HG02973 (cell line): ENCODE data around the gene HEPN1.
"Not testable (repeated sequence)": the region's sequence is repeated elsewhere in the genome, so short reads cannot be mapped to it uniquely, and the experiment has no call there.

ENCODE experiments used
- ATAC-seq: cut with Tn5 transposase; IDR thresholded peaks from one replicate; pipeline ENCODE4 v1.9.1; 2021; ENCODE audit warnings: moderate library complexity; ENCODE audit not compliant: unreplicated experiment

HEPN1 gene

DNA sequence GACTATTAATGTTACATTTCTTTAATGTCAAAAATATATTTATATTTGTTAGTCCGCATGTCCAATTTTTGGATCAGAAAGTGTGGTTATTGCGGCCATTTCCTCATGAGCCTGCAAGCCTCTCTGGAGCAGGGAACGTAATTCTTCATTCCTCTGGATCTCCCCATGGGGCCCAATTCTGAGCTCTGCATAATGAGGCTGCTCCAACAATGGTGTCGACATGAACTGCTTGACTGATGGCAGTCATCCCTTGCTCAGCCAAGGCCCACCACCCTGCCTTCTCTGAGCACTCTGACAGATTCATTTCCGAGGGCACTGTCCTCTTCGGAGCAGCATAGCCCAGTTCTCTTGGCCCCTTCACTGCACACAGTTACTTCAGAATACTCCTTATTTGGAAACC is 19.9 kb downstream of the HEPN1 start:
- ATAC-seq, result no peak

- peak; percentile 86 for ATAC-seq
Observed at GRCh38 chr11:124941703-124942102, 22.7 kb downstream of the HEPN1 start.

- no peak for ATAC-seq
Observed at GRCh38 chr11:124942466-124943253, 23.6 kb downstream of the HEPN1 start.

DNA sequence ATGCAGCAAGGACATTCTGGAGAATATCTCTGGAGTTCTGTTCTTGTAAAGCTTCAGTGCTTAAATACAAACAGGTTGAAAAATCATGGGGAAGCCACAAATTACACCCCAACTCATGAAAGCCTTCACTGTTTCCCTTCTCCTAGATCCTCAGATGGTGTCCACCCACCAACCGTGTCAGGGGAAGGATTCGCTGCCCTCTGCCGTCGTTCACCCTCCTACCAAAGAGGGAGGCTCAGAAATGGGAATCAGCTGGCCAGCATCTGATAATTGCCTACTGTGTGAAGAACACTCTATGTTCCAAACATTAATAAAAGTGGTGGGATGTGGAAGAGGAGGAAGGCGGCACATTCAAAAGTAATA is 24.2 kb downstream of the HEPN1 start:
- no peak for ATAC-seq

DNA sequence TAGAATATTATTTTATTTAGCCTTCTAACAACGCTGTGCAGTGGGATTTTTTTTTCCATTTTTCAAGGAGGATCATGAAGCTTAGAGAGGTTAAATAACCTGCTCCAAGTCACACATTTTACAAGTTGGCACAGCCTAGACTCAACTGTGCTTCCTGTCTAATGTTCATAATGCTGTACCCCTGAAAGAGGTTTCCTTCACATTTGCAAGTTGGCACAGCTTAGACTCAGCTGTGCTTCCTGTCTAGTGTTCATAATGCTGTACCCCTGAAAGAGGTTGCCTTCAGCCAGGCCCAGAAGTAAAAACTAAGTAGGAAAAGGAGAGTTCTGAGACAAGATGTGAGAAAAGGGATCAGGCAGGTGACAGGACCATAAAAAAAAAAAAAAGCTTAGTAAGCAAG is 24.7 kb downstream of the HEPN1 start:
- no peak for ATAC-seq

DNA sequence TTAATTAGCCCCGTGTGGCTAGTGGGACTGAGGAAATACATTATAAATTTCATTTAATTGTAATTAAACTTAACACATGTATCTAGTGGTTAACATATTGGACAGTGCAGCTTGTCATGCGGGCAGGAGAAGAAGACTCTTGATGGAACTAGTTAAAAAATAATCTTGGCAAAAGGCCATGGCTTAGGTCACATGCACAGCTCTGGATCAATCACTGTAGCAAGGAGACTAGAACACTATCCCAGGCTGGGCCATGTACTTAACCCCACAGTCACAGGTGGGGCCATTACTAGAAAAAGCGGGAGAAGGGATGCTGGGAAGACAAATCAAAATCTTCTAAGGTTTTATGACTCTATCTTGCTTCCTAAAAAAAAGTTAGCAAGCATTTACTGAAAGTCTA is 25.5 kb downstream of the HEPN1 start:
- no peak for ATAC-seq

DNA sequence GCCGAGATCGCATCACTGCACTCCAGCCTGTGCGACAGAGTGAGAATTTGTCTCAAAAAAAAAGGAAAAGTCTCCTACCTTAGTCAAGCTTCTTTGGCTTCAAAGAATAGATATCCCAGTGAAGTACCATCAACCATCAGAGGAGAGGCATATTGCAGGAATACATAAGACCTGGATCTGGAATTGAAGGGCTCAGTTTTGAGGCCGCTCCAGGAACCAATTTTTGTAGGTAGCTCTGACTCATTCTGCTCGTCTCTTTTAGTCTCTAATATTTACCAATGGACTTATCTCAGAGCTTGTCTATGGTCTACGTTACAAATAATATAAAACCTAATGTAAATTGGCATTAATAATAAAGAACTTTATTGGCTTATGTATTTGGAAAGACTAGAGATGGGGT is 26.8 kb downstream of the HEPN1 start:
- ATAC-seq, result no peak

GRCh38 chr11:124946735-124947141 is 27.7 kb downstream of the HEPN1 start:
- ATAC-seq, result no peak

DNA sequence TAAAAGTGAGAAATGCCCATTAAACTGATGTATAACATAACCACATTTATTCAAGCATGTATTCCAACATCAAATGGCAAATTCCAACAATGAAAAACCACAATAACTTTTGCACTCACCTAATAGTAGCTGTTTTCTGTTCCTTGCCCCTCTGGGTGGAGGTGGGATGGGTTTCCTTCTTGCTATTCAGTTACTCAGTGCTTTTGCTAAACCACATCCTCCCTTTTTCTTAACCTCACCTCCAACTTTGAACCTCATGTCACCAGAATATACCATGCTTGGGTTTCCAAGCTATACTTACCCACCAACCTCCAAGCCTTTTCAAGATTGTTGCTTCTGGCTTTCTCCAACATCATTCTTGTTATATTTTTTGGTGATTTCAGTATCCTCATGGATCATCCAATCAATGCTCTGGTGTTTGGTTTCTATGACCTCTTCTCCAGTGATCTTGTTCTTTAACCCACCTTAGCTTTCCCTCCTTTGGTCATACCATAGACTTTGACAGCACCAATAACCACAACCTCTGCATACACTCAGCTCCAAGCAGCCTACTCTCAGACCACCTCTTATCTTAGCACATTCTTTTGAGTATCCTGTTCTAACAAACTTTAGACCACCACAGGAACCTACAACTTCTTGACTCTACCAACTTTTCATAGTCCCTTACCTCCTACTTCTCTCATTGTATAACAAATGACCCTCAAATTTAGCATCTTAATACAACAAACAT is 31.7 kb downstream of the HEPN1 start:
- no peak for ATAC-seq

- ATAC-seq, result no peak
Observed at GRCh38 chr11:124951341-124951740, 32.3 kb downstream of the HEPN1 start.

GRCh38 chr11:124953753-124954589 is 34.9 kb downstream of the HEPN1 start, which contains the start of gene CCDC15:
Gene CCDC15 (plus strand): TSS chr11:124954202. CDS start chr11:124954733, 531 bp downstream.
- ATAC-seq, result peak; percentile 100

- ATAC-seq, result no peak
Observed at GRCh38 chr11:124954590-124954955, 35.5 kb downstream of the HEPN1 start.

- ATAC-seq, result no peak
Observed at GRCh38 chr11:124955035-124955434, 36.0 kb downstream of the HEPN1 start.

DNA sequence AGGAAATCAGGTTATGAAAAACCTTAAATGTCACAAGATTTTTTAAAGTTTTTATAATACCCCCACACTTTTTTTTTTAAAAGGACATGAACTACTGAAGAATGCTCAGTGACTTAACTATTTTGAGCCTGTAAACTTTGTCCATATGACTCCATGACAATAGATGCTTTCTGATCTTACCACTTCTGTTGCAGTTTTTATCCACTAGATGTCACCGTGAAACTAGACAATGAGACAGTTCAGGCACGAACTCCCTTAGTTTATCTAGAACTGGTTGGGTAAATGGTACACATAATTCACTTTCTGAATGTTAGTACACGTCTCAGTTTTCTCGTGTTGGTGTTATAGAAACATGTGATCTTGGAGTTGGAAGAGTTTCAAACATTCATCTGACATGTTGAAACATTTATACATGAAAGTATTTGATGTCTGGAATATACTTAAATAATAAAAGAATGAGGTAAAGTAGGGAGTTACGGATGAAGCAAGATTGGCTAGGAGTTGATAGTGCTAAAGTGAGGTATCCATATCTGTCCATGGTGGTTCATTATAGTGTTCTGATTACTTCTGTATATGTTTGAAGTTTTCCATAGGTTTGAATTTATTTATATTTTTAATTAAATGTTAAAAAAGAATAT is 43.0 kb downstream of the HEPN1 start:
- peak; percentile 99 for ATAC-seq

DNA sequence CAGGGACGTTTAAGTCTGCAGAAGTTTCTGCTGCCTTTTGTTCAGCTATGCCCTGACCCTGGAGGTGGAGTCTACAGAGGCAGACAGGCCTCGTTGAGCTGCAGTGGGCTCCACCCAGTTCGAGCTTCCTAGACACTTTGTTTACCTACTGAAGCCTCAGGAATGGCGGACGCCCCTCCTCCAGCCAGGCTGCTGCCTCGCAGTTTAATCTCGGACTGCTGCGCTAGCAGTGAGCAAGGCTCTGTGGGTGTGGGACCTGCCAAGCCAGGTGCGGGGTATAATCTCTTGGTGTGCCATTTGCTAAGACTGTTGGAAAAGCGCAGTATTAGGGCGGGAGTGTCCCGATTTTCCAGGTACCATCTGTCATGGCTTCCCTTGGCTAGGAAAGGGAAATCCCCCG is 49.1 kb downstream of the HEPN1 start:
- ATAC-seq, result not testable (repeated sequence)
